ENCODE results near the gene CHRNA4. TPM values are rescaled to one million over a fixed set of nuclear protein-coding genes. Genes with fewer than 3 reads are reported as not detected.

The CHRNA4 gene
- total RNA-seq, 2 experiments from 2014 or later: not detected

GRCh38 chr20:63357921-63358905 lies 2.9 kb downstream of the CHRNA4 start:
- no peaks in the 10 kb centered on the region for H3K9me3 Mint-ChIP-seq
- CTCF ChIA-PET: no interaction called here

GRCh38 chr20:63356931-63357879 lies 3.9 kb downstream of the CHRNA4 start:
- CTCF ChIA-PET: no interaction called here
- POLR2A ChIA-PET: no interaction called here

More at GRCh38 chr20:63357921-63358905, 2.9 kb downstream of the CHRNA4 start:
- Histone ChIP-seq H3K4me1 (ENCODE audit: insufficient read depth, low read length) (peaks cover 6% of the 10 kb centered on the region), H3K27ac (ENCODE audit: low read depth in 1 of 2, low read length in 2 of 2) (no peak overlapping the region), H3K9me3 (ENCODE audit: control insufficient read depth in 1 of 2, insufficient read depth in 1 of 2, low read length in 2 of 2) (peaks cover 0 to 52% of the 10 kb centered on the region in 2 experiments), H3K36me3 (ENCODE audit: insufficient read depth, low read length) (no peaks in the 10 kb centered on the region), H3K4me3 (ENCODE audit: low read length) (no peak overlapping the region), H3K27me3 (ENCODE audit: control insufficient read depth in 1 of 2, insufficient read depth in 2 of 2, low read length in 2 of 2) (peaks cover 33 to 40% of the 10 kb centered on the region in 2 experiments)
- intact Hi-C loops (cut with DNase I, micrococcal nuclease): no loop called here
- Mint-ChIP-seq H3K27me3 (peaks cover 28% of the 10 kb centered on the region), H3K4me1 (ENCODE audit: low read depth) (no peaks in the 10 kb centered on the region), H3K4me3 (no peak overlapping the region), H3K36me3 (ENCODE audit: low read depth) (no peaks in the 10 kb centered on the region), H3K27ac (no peak overlapping the region)
- DNase-seq (no peak), ATAC-seq (ENCODE audit: poor library complexity) (no peak)
- TF ChIP-seq CTCF (IDR thresholded peaks at IDR 0.05): no peak
- POLR2A ChIA-PET: no interaction called here

More at GRCh38 chr20:63356931-63357879, 3.9 kb downstream of the CHRNA4 start:
- Mint-ChIP-seq H3K27me3 (peaks cover 18% of the 10 kb centered on the region), H3K9me3 (no peaks in the 10 kb centered on the region), H3K36me3 (ENCODE audit: low read depth) (no peaks in the 10 kb centered on the region), H3K27ac (no peak overlapping the region), H3K4me1 (ENCODE audit: low read depth) (no peaks in the 10 kb centered on the region), H3K4me3 (no peak overlapping the region)
- Histone ChIP-seq H3K4me1 (ENCODE audit: insufficient read depth, low read length) (peaks cover 6% of the 10 kb centered on the region), H3K27ac (ENCODE audit: low read depth in 1 of 2, low read length in 2 of 2) (no peak overlapping the region), H3K27me3 (ENCODE audit: control insufficient read depth in 1 of 2, insufficient read depth in 2 of 2, low read length in 2 of 2) (peaks cover 23 to 30% of the 10 kb centered on the region in 2 experiments), H3K4me3 (ENCODE audit: low read length) (no peak overlapping the region), H3K9me3 (ENCODE audit: control insufficient read depth in 1 of 2, insufficient read depth in 1 of 2, low read length in 2 of 2) (peaks cover 0 to 54% of the 10 kb centered on the region in 2 experiments), H3K36me3 (ENCODE audit: insufficient read depth, low read length) (no peaks in the 10 kb centered on the region)
- no peak for ATAC-seq (ENCODE audit: poor library complexity)
- DNase-seq: no peak
- intact Hi-C loops (cut with DNase I, micrococcal nuclease): no loop called here
- TF ChIP-seq CTCF (IDR thresholded peaks at IDR 0.05): no peak
